ENCODE data around the gene EPHB3.

Gene EPHB3

DNA sequence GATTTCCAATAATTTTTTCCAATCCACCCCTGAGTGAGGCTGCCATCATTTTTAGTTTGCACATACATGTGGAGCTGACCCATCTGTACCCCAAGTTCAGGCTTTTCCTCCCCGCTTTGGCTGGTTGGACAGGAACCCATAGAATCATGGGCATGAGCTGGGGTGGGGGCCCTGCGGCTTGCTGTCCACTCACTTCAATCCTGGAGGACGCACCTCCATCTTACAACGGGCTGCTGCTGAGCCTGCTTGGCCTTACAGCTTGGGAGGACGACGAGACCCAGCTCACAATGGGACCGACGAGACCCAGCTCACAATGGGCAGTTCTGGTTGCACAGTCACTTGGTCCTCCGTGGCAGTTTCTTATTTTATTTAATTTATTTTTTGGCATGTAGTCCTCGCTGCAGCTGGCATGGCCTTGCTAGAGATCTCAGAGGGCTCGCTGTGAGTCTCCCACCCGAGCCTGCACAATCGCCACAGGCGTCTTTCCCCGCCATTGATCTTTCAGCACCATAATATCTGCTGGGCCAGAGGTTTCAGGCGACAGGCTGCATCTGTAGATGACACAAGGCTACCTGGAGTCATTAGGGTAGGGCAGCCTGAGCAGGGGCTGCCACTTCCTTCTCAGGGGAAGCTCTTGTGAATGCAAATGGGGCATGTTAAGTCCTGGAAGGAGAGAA lies 19.6 kb upstream of the EPHB3 start:
- intact Hi-C loops (cut with DNase I), result loop anchor here (5.0 to 10.0 kb wide), 2 partner anchors 77 to 125 kb away; no protein-coding TSS in a partner anchor
- DNase-seq, result peak in 1 of 10 donors; percentile 70

DNA sequence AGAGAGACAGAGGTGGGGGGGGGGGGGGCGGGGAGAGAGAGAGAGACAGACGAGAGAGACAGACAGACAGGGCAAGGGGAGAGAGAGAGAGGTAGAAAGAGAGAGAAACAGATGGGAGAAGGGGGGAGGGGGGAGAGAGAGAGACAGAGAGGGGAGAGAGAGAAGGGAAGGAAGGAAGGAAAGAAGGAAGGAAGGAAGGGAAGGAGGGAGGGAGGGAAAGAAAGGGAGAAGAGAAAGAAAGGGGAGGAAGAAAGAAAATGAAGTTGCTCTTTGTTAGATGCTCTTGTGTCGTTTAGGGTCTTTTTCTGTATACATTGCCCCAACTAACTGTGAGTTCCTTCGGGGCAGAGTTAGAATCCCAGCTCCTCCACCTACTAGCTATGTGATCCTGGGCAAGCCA lies 19.0 kb upstream of the EPHB3 start:
- DNase-seq, result no peak
- intact Hi-C loops (cut with DNase I), result loop anchor here (5.0 to 10.0 kb wide), 2 partner anchors 78 to 125 kb away; no protein-coding TSS in a partner anchor

DNA sequence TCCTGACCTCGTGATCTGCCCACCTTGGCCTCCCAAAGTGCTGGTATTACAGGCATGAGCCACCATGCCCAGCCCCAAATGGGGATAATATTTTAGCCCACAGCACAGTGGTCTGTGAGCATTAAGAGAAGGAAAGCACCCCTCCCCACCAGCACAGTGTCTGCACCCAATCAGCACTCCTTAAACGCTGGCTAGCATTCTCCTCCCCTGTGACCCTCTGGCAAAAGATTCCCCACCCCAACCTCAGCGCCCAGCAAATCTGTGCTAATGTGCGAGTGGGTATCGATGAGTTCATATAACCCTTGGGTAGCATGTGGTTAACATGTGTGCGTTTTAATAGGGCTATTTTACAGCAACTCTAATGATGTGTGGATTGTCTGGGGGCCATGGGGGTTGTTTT lies 18.3 kb upstream of the EPHB3 start:
- intact Hi-C loops (cut with DNase I), result loop anchor here (5.0 to 10.0 kb wide), 2 partner anchors 78 to 126 kb away; no protein-coding TSS in a partner anchor
- no peak for DNase-seq

DNA sequence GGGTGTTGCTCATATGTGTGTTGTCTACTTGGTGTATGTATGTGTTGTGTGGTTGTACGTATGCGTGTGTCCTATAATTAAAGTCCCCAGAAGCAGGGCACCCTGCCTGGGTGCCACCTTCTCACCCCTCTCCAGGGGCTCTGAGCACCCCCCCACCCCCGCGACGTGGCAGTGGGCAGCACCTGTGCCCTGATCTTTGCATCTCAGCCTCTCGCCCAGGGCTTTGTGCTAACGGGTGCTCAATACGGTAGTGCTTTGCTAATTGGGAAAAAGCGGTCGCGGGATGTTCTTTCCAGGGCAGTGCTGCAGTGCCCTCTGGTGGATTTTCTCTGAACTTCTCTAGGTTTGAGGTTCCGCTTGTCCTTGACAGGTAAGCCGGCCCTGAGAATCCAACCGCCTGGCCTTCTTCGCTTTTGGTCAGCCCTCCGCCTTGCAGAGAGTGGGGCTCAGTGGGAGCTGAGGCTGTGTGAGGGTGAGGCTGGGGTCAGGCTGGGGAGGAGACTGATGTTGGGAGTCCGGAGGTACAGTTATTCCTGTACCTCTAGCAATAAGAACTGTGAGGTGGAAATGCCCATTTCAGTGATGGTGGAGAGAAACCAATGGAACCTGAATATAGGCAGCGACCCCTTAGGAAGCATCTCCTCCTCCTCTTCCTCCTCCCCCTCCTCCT lies 17.6 kb upstream of the EPHB3 start:
- peak; percentile 53 to 95 (median 75) for DNase-seq
- intact Hi-C loops (cut with DNase I), result loop anchor here (1.0 to 10.0 kb wide), 3 partner anchors 79 to 173 kb away; no protein-coding TSS in a partner anchor

DNA sequence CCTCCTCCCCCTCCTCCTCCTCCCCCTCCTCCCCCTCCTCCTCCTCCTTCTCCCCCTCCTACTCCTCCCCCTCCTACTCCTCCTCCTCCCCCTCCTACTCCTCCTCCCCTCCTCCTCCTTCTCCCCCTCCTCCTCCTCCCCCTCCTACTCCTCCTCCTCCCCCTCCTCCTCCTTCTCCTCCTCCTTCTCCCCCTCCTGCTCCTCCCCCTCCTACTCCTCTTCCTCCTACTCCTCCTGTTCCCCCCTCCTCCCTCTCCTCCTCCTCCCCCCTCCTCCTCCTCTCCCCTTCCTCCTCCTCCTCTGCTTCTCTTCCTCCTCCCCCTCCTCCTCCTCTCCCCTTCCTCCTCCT lies 17.1 kb upstream of the EPHB3 start:
- intact Hi-C loops (cut with DNase I), result loop anchor here (1.0 to 10.0 kb wide), 3 partner anchors 80 to 173 kb away; no protein-coding TSS in a partner anchor

DNA sequence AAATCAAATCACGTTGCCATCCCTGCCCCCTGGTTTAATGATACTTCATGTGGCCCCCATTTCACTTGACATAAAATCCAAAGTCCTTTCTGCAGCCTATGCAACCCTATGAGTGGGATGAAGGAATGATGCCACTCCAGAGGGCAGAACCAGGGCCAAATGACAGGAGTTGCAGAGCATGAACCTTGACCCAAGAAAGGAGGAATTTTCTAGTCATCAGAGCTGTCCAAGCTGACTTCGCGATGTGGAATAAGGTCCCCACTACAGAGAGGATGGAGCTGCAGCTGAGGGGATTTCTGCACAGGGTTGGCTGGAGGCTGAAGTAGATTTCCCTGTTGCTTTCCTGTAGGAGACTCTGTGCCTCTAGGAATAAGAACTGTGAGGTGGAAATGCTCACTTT lies 15.8 kb upstream of the EPHB3 start:
- DNase-seq, result no peak
- intact Hi-C loops (cut with DNase I), result loop anchor here (10.0 kb wide), 1 partner anchor 81 kb away; no protein-coding TSS in a partner anchor

More for the DNA sequence above, 17.1 kb upstream of the EPHB3 start:
- DNase-seq, result no peak

DNA sequence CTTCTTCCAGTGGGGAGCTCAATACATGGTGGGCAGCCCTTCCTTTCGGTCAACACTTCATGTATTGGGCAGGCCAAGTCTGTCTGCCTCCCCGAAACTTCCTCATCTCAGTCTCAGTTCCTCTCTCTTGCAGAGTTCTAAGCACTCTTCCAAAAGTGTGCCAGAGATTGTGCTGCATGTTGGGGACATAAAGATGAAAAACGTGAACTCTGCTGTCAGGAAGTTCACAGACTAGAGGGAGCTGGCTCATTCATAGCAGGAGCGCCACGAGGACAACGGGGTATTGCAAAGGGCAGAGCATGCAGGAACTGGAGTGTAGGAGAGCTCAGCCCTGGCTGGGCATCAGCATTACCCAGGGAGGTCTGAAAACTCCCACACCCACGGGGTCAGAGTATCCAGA lies 15.3 kb upstream of the EPHB3 start:
- intact Hi-C loops (cut with DNase I), result loop anchor here (10.0 kb wide), 1 partner anchor 81 kb away; no protein-coding TSS in a partner anchor
- peak in 1 of 10 donors; percentile 57 for DNase-seq

DNA sequence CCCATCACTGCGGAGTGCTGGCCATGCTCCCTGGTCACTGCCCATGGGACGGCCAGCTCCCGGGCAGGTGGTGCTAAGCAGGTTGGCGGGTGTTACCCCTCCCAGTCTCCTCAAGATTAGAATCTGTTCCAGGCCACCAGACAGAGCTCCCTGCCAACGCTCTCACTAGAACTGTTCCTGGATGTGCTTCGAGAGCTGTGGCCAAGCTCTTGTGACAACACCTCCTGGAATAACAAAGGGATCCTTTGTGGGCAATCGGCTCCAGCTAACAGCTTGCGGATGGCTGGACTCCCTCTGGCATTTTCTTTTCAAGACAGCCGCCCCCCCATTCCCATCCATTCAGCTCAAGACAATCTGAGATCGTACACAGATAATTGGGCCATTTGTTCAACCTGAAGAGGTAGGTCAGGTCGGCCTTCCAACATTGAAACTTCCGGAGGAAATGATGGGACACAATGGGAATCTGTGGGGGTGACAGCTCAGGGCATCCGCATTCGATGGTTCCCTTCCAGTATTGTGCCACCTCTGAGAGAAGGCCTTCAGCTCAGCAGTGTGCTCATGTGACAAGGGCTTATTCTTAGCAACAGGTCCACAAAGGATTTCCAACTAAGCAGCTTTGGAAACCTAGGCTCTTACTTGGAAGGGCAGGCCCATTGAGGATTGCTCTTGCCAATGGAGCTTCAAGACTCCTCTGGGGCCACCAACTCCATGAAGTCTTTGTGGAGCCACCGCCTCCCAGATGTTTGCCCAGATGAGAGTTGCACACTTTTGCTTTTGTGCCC lies 11.6 kb upstream of the EPHB3 start:
- DNase-seq, result peak in 4 of 10 donors; percentile 38 to 89 (median 60)
- intact Hi-C loops (cut with DNase I), result loop anchor here (10.0 kb wide), 1 partner anchor 85 kb away; no protein-coding TSS in a partner anchor

DNA sequence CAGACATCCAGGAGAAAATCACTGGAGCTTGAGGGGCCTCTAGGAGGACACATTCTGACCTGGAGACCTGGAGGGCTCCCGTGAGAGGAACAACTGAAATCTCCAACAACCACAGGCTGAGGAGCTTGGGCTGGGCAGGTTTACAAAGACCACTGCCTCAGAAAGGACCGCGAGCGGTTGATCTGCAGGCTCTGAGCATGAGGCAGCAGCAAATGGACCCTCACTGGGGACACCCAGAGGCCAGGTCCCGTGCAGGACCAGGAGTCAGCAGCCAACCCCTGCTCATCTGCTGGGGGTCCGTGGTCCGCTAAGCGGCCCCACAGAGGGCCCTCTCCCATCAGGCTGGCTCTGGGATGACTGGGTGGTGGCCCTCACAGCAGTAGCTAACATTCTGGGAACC lies 10.5 kb upstream of the EPHB3 start:
- intact Hi-C loops (cut with DNase I), result no loop called here
- DNase-seq, result peak in 1 of 10 donors; percentile 59

DNA sequence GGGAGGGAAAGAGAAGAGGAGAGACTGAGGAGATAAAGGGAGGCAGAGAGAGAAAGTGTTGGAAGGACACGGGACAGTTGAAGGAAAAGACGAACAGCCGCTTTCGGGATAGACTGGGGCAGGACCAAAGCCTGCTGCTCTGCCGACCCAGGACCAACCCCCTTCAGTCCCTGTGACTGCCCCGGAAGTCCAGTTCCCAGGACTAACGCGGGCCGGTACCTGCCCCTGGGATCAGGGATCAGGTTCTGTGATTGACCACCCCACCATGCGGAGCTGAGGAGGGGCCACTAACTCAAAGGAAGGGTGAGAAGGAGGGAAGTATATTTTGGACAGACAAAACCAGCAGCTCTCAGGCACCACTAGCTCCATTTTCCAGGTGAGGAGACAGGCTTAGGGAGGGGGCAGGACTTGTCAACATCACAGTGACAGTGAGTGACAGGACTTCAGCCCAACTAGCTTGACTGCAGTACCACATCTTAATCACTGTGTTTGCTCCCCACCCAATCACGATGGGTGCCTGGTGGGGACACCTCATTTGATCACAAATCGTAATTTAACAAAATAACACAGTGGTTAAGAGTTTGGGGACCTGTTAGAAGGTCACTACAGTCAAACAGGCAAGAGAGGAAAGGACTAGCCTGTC lies 9.8 kb upstream of the EPHB3 start:
- DNase-seq, result peak in 1 of 10 donors; percentile 77
- intact Hi-C loops (cut with DNase I), result no loop called here

DNA sequence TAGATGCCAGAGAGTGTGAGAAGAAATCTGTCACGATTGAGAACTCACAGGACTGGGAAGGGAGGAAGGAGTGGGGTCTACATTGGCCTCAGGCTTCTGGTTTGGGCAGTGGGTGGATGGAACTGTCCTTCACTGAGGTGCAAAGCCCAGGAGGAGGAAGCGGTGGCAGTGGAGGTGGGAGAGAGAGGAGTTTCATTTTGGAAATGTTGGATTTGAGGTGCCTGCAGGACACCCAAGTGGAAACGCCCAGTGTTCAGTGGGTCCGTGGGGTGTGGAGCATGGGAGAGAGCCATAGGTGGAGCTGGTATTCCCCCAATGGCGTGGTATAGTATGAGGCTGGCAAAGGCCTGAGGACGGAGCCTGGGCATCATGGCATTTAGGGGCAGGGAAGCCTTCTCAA lies 9.3 kb upstream of the EPHB3 start:
- intact Hi-C loops (cut with DNase I), result no loop called here
- no peak for DNase-seq

DNA sequence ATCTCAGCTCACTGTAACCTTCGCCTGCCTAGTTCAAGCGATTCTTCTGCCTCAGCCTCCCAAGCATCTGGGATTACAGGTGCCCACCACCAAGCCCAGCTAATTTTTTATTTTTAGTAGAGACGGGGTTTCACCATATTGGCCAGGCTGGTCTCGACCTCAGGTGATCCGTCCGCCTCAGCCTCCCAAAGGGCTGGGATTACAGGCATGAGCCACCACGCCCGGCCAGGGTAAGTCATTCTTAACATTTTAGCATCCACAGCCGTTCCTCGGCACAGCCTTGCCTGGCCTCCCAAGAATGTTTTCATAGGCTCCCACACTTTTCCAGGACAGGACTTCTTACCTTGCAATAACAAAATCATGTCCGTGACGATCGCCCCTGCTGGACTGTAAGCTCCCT lies 8.7 kb upstream of the EPHB3 start:
- peak in 2 of 10 donors; percentile 55 to 57 for DNase-seq
- intact Hi-C loops (cut with DNase I), result no loop called here

DNA sequence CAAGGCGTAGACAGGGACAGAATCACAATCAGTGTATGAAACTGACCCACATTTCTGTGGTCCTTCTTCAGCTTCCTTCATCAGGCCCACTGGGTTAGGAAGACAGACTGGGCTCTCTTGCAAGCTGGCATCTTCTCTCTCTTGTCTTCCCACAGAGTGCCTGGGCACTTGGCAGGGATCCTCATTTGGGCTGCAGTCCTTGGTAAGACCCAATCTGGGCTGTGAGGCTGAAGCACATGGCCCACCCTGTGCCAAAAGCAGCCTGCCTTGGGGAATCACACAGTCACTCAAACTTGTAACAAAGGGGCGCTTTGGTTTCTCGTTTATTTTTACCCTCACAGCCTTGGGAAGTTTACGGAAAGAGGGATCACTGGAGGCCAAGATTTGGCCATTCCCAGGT lies 8.2 kb upstream of the EPHB3 start:
- peak in 8 of 10 donors; percentile 36 to 92 (median 72) for DNase-seq
- intact Hi-C loops (cut with DNase I), result no loop called here

DNA sequence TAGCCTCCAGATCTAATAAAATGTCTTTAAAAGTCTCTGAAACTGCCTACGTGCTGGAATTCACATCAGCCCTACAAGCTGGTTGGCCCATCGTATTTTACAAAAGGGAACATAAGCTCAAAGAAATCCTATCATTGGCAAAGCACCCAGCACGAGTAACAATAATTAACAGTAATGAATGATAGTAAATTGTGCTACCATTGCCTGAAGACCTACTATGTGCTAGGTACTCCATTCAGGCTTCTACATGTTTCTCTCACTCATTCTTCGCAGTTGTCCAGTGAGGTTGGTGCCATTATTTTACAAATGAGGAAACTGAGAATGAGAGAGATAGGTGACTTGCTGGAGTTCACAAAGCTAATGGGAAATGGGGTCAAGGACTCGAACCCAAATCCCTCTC lies 7.1 kb upstream of the EPHB3 start:
- DNase-seq, result no peak
- intact Hi-C loops (cut with DNase I), result no loop called here

DNA sequence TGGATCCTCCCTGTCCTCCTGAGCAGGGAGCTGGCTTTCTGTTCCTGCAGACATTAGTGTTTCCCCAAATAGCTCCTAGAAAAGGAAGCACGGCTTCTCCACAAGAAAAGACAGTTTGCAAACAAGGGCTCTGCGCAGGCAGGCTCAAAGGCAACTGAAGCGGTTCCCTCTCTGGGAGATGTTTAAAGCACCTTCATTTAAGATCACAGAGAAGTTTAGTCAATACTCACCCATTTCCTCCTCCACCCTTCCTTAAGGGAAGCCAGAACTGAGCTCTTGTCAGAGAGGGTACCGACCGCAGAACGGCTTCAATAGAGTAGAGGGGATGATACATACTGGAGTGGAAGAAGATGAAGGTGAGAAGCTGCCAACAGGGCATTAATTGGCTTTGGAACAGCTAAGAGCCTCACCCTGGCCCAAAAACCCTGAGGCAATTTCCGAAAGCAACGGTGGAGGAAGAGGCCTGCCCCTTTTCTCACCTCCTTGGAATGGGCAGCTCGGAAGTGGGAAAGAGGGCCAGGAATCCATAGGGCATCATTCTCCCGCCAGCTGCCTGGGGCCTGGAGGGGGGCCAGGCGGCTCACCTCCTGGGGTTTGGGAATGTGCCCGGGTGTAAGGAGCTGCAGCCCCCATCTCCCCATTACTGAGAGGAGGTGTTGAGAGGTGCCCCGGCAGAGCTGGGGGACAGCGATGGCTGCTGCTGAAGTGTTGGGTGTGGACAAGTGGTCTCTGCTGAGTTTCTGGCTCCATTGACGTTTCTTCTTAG lies 4.8 kb upstream of the EPHB3 start:
- peak in 3 of 10 donors; percentile 40 to 68 (median 47) for DNase-seq
- intact Hi-C loops (cut with DNase I), result no loop called here

DNA sequence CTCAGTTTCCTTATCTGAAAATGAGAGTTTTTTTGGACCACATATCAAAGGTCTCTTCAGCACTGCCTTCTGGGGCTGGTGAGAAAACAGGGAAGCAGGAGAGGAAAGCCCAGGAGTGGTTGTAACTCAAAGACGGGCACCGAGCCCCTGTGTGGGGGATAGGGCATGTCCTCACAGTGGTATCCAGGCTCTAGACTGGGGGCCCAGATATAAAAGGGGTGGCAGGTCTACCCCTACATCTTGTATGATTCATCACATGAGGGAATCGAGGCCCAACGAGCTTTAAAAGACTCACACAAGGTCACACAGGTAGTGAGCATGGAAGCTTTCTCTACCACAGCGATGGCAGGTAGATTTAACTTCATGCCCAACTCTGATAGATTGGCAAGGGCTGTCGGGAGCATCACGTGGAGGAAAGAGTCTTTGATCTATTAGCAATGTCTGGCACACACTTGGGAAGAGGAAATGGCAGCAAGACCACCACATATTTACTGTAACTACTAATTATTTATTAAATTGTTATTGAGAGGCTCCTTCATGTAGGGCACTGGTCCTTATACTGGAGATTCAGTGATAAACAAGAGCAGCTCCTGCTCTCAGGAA lies 4.1 kb upstream of the EPHB3 start:
- intact Hi-C loops (cut with DNase I), result no loop called here
- DNase-seq, result peak in 1 of 10 donors; percentile 4

DNA sequence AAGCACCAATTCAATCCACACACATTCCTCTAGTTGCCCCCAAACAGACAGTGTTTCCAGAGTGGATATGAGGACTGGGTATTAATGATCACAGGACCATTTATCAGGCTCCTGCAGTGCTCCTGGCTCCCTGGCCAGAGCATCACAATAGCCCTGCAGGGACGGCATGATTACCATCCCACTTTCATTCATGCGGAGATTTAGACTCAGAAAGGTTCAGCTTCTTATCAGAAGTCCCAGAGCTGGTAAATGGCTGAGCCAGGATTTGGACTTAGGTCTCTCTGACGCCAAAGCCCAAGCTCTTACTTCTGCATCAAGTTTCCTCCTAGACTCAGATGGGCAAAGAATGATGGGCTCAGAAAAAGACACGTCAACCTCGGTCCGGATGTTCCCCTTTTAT lies 2.9 kb upstream of the EPHB3 start:
- intact Hi-C loops (cut with DNase I), result no loop called here
- no peak for DNase-seq

DNA sequence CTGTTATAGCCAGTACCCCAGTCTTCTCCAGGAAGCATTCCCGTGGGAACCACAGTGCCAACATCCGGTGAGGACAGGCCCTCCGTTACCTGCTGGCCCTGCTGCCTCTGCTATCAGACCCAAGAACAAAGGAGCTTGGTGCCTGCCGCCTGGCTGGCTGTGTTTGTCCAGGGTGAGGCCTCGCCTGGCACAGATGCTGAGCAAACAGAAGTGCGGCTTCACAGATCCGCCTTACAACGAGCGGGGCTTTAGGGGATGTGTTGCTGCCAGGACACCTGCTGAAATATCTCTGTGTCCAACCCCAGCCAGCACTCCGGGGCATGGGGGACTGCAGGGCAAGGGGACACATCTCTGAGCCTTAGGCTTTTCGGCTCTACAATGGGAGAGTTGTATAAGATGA lies 2.2 kb upstream of the EPHB3 start:
- DNase-seq, result peak in 3 of 10 donors; percentile 58 to 73 (median 61)
- intact Hi-C loops (cut with DNase I), result no loop called here

DNA sequence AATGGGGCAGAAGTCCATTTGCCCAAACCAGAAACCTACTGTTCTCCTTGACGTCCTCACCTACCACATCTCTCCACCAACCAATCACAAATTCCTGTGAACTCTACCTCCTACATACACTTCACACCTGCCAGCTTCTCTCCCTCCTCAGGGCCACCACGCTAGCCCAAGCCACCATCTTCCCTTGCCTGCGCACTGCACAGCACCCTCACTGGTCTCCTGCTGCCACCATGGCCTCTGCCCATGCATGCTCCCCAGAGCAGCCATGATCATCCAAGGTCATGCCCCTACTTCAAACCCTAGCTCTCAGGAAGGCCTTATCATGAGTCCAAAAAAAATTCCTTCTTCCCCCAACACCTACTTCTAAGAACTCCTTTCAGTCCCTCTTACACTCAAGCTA lies 1.1 kb upstream of the EPHB3 start:
- intact Hi-C loops (cut with DNase I), result no loop called here

More for the DNA sequence above, 1.1 kb upstream of the EPHB3 start:
- DNase-seq, result peak in 3 of 10 donors; percentile 56 to 81 (median 67)

All from posterior cingulate gyrus (tissue), 11 donors.